ENCODE data around the gene CCDC69. TPM values are rescaled to one million over a fixed set of nuclear protein-coding genes. Genes with fewer than 3 reads are reported as not detected.
A peak's percentile ranks its signal among the peaks of the same experiment; 100 is the strongest.
"Not testable (repeated sequence)": the region's sequence is repeated elsewhere in the genome, so short reads cannot be mapped to it uniquely, and the experiment has no call there.

Gene CCDC69
- 21.5 TPM for total RNA-seq

GRCh38 chr5:151223447-151224264 lies at the start of gene CCDC69:
CCDC69 (minus strand) TSS chr5:151224092; CDS start chr5:151223970, 122 bp downstream.
- DNase-seq: peak; percentile 83

DNA sequence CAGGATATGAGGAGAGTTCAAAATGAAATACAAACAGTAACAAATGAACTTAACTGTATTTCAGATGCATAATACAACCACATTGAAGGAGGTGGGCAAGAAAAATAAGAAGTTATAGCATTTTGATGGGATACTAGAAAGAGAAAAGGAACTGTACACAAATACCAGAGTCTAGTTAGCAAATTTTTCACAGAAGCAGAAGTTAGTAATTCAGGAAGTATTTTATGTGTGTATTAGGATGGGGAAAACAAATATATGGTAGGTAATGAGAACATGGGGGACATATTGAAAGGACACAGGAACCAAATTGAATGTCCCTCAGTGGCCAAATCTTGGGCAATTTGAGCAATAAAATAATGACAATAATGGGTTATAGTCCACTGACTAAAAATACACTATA lies 47.4 kb upstream of the CCDC69 start:
- DNase-seq: no peak

GRCh38 chr5:151270599-151270998 lies 46.7 kb upstream of the CCDC69 start:
- no peak for DNase-seq

GRCh38 chr5:151267491-151268260 lies 43.8 kb upstream of the CCDC69 start:
- no peak for DNase-seq

GRCh38 chr5:151264113-151264512 lies 40.2 kb upstream of the CCDC69 start:
- DNase-seq: no peak

GRCh38 chr5:151262532-151262931 lies 38.6 kb upstream of the CCDC69 start:
- no peak for DNase-seq

GRCh38 chr5:151259931-151260330 lies 36.0 kb upstream of the CCDC69 start:
- DNase-seq: no peak

GRCh38 chr5:151258816-151259215 lies 34.9 kb upstream of the CCDC69 start:
- no peak for DNase-seq

DNA sequence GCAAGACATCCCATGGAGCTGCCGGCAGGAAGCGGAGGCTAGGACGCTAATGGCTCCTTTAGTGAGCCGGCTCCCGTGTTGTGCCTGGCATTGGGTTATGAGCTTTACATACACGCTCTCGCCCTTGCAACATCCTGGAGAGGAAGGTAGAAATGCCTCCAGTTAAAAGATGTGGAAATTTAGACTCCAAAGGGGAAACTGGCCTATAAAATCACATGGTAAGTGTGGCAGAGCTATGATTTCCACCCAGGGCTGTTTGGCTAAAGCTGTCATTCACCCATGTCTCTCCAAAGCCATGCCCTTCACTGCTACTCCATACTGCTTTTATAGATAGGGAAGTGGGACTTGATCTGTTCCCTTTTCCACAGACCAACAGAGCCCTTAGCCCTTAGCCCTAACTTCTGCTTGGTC lies 34.3 kb upstream of the CCDC69 start:
- no peak for DNase-seq

- DNase-seq: no peak
Observed at GRCh38 chr5:151257731-151258181, 33.9 kb upstream of the CCDC69 start.

DNA sequence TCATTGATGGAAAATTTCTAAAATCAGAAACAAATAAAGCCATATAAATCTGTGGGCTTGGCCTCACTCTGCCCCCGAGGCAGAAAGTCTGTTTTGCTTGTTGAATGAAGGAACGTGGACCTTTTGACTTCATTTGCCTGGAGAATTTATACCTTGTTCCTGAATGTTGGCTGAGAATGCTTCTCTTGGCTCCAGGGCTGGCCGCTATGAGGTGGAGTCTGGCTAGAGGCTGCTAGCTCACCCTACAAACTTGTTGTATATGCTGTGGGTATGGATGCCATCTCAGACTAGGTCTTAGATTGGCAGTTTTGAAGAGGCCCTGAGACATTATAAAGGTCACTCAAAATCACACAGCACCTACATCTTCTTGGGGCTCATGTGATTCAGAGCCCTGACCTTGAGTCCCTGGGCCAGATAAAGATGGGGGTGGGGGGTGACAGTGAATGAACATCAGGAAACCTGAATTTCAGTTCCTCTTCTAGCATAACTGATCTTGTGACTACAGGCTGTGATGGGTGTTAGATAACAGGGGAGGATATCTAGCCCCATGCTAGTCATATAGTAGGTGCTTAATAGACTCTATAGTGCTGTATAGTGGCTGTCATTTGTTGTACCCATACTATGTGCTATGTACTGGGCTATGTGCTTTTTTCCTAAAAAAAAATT lies 31.9 kb upstream of the CCDC69 start:
- no peak for DNase-seq

DNA sequence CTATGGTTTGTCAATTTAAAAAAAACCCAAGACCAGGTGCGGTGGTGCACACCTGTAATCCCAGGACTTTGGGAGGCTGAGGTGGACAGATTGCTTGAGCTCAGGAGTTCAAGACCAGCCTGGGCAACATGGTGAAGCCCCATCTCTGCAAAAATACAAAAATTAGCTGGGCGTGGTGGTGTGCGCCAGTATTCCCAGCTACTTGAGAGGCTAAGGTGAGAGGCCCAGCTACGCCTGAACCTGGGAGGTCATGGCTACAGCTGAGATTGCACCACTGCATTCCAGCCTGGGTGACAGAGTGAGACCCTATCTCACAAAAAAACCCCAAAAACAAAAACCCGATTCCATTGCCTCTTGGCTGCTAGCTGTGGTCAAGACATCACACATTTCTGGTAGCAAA lies 31.1 kb upstream of the CCDC69 start:
- not testable (repeated sequence) for DNase-seq

GRCh38 chr5:151254556-151254955 lies 30.7 kb upstream of the CCDC69 start:
- DNase-seq: no peak

DNA sequence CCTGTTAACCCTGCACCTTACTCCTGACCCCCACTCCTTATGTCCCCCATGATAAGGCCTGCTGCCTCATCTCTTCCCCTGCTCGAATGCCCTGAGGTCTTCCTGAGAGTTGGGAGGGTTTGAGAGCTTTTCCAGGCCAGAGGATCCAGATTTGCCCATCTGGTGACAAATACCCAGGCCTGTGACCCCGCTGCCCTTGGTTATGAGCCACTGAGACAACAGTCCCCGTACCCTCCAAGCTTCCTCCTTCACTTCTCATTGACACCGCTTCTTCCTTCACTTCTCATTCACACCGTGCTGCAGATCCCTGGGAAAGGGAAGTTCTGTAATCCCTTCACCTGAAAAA lies 29.7 kb upstream of the CCDC69 start:
- DNase-seq: no peak

DNA sequence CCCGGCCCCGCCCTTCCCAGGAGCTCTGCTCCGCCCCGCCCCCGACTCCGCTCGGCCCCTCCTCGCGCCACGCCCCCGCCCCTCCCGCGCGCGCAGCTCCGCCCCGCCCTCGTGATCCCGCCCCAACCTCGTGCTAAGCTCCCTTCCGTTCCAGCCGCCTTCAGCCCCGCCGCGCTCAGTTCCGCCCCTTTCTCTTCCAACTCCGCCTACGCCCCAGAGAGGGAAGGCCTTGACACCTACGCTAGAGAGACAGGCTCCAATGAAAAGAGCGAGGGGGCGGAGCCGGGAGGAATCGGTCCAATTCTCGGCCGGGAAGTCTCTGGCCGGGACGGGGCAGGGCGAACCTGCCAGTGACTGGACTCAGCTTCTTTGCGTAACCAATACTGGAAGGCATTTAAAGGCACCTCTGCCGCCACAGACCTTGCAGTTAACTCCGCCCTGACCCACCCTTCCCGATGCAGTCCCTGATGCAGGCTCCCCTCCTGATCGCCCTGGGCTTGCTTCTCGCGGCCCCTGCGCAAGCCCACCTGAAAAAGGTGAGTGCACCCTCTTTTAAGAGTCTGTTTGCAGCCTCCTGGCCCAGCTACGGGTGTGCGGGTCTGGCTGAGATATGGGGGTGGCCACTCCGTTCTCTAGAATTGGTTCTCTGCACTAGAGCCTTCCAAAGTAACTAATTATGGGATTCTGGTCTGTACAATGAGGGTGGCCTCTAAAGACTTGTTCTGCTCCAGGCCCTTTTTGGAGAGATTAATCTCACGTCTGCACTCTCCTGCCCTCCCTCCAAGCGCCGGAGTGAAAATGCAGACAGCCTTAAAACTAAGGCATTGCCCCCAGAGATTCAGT lies 29.1 kb upstream of the CCDC69 start, which contains the start of gene GM2A:
GM2A (plus strand) TSS at position 424 of the 843 bp plus-strand sequence; CDS start at position 456, 32 bp downstream.
- peak; percentile 100 for DNase-seq

DNA sequence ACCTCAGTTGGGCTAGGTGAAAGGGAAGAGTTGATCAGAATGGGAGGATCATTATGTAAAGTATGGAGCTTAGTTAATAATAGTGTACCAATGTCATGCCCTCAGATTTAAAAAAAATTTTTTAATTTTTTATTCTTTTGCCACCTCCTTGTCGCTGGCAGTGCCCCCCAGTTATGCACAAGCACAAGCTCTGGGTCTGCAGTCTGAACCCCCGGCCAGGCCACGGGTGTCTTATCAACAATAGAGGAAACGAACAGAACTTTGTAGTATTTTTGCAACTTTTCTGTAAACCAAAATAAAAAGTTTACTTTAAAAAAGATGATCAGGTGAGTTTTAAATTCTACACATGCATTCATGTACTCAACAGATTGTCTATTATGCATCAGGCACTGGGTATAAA lies 27.7 kb upstream of the CCDC69 start:
- DNase-seq: no peak

DNA sequence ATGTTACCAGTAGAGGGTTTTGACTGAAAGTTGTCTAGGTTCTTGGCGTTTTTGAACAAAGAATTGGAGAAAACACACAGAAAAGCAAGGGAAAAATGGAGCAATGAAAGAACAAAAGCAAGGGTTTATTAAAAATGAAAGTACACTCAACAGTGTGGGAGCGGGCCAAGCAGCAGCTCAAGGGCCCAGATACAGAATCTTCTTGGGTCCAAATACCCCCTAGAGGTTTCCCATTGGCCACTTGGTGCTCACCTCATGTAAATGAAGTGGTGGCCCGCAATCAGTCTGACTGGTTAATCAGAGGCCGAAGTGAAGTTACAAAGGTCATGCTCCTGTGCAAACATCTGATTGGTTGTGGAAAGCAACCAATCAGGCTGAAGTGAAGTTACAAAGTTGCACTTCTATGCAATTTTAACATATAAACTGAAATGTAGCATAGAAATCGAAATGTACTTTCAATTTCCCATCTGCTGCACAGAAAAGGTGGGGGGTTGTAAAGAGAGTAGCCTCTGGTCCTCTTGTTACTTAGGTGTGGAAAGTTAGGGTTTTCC lies 27.2 kb upstream of the CCDC69 start:
- no peak for DNase-seq

GRCh38 chr5:151250346-151251000 lies 26.6 kb upstream of the CCDC69 start:
- no peak for DNase-seq

- no peak for DNase-seq
Observed at GRCh38 chr5:151249281-151249680, 25.4 kb upstream of the CCDC69 start.

DNA sequence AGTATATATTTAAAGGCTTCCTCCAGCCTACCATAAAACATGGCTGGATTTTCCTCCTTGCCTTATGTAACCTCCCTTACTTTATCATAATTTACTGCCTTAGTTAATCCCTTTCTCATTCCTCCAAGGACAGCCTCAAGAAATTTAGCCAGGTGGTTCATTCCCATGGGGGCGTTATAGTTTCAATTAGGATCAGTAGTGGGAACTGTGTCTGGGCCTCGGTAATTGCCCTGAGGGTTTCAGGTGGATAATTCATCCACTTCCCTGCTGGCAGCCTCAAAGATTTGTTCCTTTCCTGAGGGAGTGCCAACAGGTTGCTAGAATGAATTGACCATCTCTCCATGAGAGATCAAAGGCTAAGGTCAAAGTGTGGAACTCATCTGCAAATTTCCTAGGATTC lies 24.8 kb upstream of the CCDC69 start:
- no peak for DNase-seq

GRCh38 chr5:151245680-151246219 lies 21.9 kb upstream of the CCDC69 start:
- DNase-seq: no peak

All from tongue (tissue), 2 donors.